ENCODE measurements around the gene PDCD1LG2. TPM values are rescaled to one million over a fixed set of nuclear protein-coding genes. Genes with fewer than 3 reads are reported as not detected.

The PDCD1LG2 gene
- total and polyA plus RNA-seq, 2 donors: 3.4 to 8.2 TPM

DNA sequence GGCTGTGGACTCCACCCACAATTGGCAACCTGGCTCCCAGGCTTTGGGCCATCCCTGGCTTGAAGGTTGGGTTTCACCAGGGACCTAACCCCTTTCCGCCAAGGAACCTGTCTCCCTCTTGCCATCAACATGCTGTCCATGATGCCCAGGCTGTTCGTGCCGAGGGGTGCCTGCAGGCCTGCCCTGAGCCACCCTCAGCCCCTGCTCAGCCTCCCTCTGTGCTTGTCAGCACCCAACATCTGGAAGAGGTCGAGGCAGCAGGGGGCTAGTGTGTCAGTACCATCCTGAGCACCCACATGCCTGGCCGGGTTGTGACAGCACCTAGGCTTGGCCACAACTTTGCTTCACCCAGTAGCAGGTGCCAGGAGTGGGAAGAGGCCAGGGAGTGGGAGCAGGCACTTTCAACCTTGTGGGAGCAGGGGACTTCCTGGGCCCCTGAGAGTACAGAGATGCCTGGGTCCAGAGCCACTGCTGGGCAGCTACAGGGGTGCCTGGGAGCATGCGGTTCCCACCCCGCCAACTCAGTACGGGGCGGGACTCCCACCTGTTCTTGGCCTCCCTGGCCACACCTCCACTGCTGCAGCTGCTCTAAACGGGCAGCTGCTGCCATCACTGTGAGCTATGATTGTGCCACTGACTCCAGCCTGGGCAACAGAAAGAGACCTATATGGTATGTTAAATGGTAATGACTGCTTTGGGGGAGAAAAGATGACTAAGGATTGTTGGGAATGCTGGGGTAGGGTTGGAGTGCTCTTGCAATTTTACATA is 6.3 kb downstream of the PDCD1LG2 start:
- Histone ChIP-seq H3K27ac (ENCODE audit: low read depth in 1 of 2, low read length in 1 of 2) (no peak overlapping the region), H3K4me1 (ENCODE audit: control insufficient read depth in 2 of 2, insufficient read depth in 2 of 2, low read length in 2 of 2) (no peaks in the 10 kb centered on the region), H3K36me3 (ENCODE audit: control insufficient read depth in 2 of 2, insufficient read depth in 2 of 2, low read length in 1 of 2) (no peaks in the 10 kb centered on the region), H3K4me3 (ENCODE audit: low read length in 2 of 2) (no peak overlapping the region), H3K27me3 (ENCODE audit: control insufficient read depth in 2 of 2, insufficient read depth in 1 of 2, low read length in 1 of 2) (no peaks in the 10 kb centered on the region), H3K9me3 (ENCODE audit: control insufficient read depth in 2 of 2, insufficient read depth in 1 of 2, low read length in 1 of 2) (no peaks in the 10 kb centered on the region)
- DNase-seq (ENCODE audit: low read depth in 6 of 9, low spot score in 9 of 9): no peak
- 96% methylated on average over 10 of the region's 10 CpGs for WGBS

GRCh38 chr9:5518171-5518936 is 8.0 kb downstream of the PDCD1LG2 start:
- WGBS: 66% methylated on average over 2 of the region's 2 CpGs
- H3K36me3 ChIP-seq (ENCODE audit: control insufficient read depth in 2 of 2, insufficient read depth in 2 of 2, low read length in 1 of 2): no peaks in the 10 kb centered on the region
- no peaks in the 10 kb centered on the region for H3K4me1 ChIP-seq (ENCODE audit: control insufficient read depth in 2 of 2, insufficient read depth in 2 of 2, low read length in 2 of 2)
- no peak overlapping the region for H3K27ac ChIP-seq (ENCODE audit: low read depth in 1 of 2, low read length in 1 of 2)
- no peak for DNase-seq (ENCODE audit: low read depth in 6 of 9, low spot score in 9 of 9)
- H3K27me3 ChIP-seq (ENCODE audit: control insufficient read depth in 2 of 2, insufficient read depth in 1 of 2, low read length in 1 of 2): no peaks in the 10 kb centered on the region
- no peak overlapping the region for H3K4me3 ChIP-seq (ENCODE audit: low read length in 2 of 2)
- no peaks in the 10 kb centered on the region for H3K9me3 ChIP-seq (ENCODE audit: control insufficient read depth in 2 of 2, insufficient read depth in 1 of 2, low read length in 1 of 2)

- Histone ChIP-seq H3K27me3 (ENCODE audit: control insufficient read depth in 2 of 2, insufficient read depth in 1 of 2, low read length in 1 of 2) (no peaks in the 10 kb centered on the region), H3K36me3 (ENCODE audit: control insufficient read depth in 2 of 2, insufficient read depth in 2 of 2, low read length in 1 of 2) (no peaks in the 10 kb centered on the region), H3K4me1 (ENCODE audit: control insufficient read depth in 2 of 2, insufficient read depth in 2 of 2, low read length in 2 of 2) (no peaks in the 10 kb centered on the region), H3K4me3 (ENCODE audit: low read length in 2 of 2) (no peak overlapping the region), H3K9me3 (ENCODE audit: control insufficient read depth in 2 of 2, insufficient read depth in 1 of 2, low read length in 1 of 2) (no peaks in the 10 kb centered on the region), H3K27ac (ENCODE audit: low read depth in 1 of 2, low read length in 1 of 2) (no peak overlapping the region)
- 30% methylated on average over 2 of the region's 2 CpGs for WGBS
- no peak for DNase-seq (ENCODE audit: low read depth in 6 of 9, low spot score in 9 of 9)
These were observed 8.6 kb downstream of the PDCD1LG2 start for GRCh38 chr9:5518937-5519319.

DNA sequence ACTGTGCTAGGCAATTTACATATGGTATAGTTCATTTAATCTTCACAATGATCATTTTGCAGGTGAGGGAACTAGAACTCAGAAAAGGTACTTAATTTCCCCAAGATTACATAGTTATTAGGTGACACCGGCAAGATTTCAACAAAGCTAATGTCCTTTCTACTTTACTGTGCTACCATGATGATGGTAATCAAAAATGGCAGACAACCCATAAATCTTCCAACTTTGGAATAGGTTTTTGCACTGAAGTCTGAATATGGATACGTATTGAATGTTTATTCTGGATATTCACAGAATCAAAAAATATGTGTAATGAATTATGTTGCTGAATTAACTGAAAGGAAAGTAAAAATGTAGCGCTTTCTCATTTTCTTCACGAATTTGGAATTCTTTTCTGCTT is 13.8 kb downstream of the PDCD1LG2 start:
- Histone ChIP-seq H3K4me3 (ENCODE audit: low read length in 2 of 2) (no peak overlapping the region), H3K9me3 (ENCODE audit: control insufficient read depth in 2 of 2, insufficient read depth in 1 of 2, low read length in 1 of 2) (no peaks in the 10 kb centered on the region), H3K36me3 (ENCODE audit: control insufficient read depth in 2 of 2, insufficient read depth in 2 of 2, low read length in 1 of 2) (no peaks in the 10 kb centered on the region), H3K4me1 (ENCODE audit: control insufficient read depth in 2 of 2, insufficient read depth in 2 of 2, low read length in 2 of 2) (no peaks in the 10 kb centered on the region), H3K27ac (ENCODE audit: low read depth in 1 of 2, low read length in 1 of 2) (no peak overlapping the region), H3K27me3 (ENCODE audit: control insufficient read depth in 2 of 2, insufficient read depth in 1 of 2, low read length in 1 of 2) (no peaks in the 10 kb centered on the region)
- DNase-seq (ENCODE audit: low read depth in 6 of 9, low spot score in 9 of 9): no peak
- WGBS: 98% methylated on average over 4 of the region's 4 CpGs

DNA sequence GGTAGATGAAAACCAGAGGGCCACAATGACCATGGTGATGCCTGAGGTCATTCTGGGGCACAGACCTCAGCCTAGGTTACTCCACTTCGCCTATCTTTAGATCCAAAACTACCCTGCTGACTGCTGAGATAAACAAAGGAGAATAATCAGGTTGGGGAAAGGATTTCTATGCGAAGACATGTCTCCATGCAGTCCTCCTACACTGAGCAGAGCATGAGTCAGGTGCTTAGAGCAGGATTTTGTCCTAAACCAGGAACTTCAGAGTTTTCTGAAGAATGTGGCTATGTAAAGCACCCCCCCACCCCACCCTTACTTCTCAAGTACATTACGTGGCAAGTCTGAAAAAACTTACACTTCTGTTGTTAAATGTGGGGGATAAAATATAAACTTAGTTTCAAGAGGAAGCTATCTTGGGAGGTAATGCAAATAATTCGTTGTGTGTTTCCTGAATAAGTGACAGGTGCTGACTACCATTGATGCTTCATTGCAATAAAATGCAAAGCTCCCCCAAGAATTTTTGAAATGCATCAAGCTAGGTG is 19.4 kb downstream of the PDCD1LG2 start:
- H3K4me1 ChIP-seq (ENCODE audit: control insufficient read depth in 2 of 2, insufficient read depth in 2 of 2, low read length in 2 of 2): peaks cover 0 to 2% of the 10 kb centered on the region in 2 donors
- WGBS: 51% methylated on average over 4 of the region's 4 CpGs

GRCh38 chr9:5531101-5531882 is 21.0 kb downstream of the PDCD1LG2 start:
- no peaks in the 10 kb centered on the region for H3K36me3 ChIP-seq (ENCODE audit: control insufficient read depth in 2 of 2, insufficient read depth in 2 of 2, low read length in 1 of 2)
- peaks cover 0 to 2% of the 10 kb centered on the region in 2 donors for H3K4me1 ChIP-seq (ENCODE audit: control insufficient read depth in 2 of 2, insufficient read depth in 2 of 2, low read length in 2 of 2)
- no peak overlapping the region for H3K27ac ChIP-seq (ENCODE audit: low read depth in 1 of 2, low read length in 1 of 2)
- 53% methylated on average over 2 of the region's 2 CpGs for WGBS
- no peak for DNase-seq (ENCODE audit: low read depth in 6 of 9, low spot score in 9 of 9)
- no peak overlapping the region for H3K4me3 ChIP-seq (ENCODE audit: low read length in 2 of 2)
- no peaks in the 10 kb centered on the region for H3K27me3 ChIP-seq (ENCODE audit: control insufficient read depth in 2 of 2, insufficient read depth in 1 of 2, low read length in 1 of 2)
- H3K9me3 ChIP-seq (ENCODE audit: control insufficient read depth in 2 of 2, insufficient read depth in 1 of 2, low read length in 1 of 2): no peaks in the 10 kb centered on the region

More for the DNA sequence above, 19.4 kb downstream of the PDCD1LG2 start:
- DNase-seq (ENCODE audit: low read depth in 6 of 9, low spot score in 9 of 9): no peak
- H3K27ac ChIP-seq (ENCODE audit: low read depth in 1 of 2, low read length in 1 of 2): no peak overlapping the region
- H3K9me3 ChIP-seq (ENCODE audit: control insufficient read depth in 2 of 2, insufficient read depth in 1 of 2, low read length in 1 of 2): no peaks in the 10 kb centered on the region
- no peaks in the 10 kb centered on the region for H3K36me3 ChIP-seq (ENCODE audit: control insufficient read depth in 2 of 2, insufficient read depth in 2 of 2, low read length in 1 of 2)
- no peaks in the 10 kb centered on the region for H3K27me3 ChIP-seq (ENCODE audit: control insufficient read depth in 2 of 2, insufficient read depth in 1 of 2, low read length in 1 of 2)
- no peak overlapping the region for H3K4me3 ChIP-seq (ENCODE audit: low read length in 2 of 2)

DNA sequence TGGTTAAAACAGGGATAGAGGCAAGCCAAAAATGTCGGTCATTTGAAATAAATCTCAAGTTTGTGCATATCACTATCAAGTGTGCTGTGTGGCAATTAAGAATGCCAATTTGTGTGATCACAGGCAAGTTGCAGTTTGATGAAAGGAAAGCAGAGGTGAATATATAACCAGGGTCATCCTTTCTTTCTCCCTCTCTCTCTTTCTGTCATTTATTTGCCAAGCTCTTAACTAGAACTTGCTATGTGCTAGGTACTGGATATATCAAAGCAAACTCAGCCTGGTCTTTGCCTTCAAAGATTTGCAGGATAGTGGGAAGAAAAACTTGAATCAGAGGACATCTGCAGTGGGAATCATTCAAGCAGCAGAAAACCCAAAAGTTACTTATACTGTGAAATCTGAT is 22.0 kb downstream of the PDCD1LG2 start:
- Histone ChIP-seq H3K27me3 (ENCODE audit: control insufficient read depth in 2 of 2, insufficient read depth in 1 of 2, low read length in 1 of 2) (no peaks in the 10 kb centered on the region), H3K36me3 (ENCODE audit: control insufficient read depth in 2 of 2, insufficient read depth in 2 of 2, low read length in 1 of 2) (no peaks in the 10 kb centered on the region), H3K4me1 (ENCODE audit: control insufficient read depth in 2 of 2, insufficient read depth in 2 of 2, low read length in 2 of 2) (peaks cover 0 to 2% of the 10 kb centered on the region in 2 donors), H3K27ac (ENCODE audit: low read depth in 1 of 2, low read length in 1 of 2) (no peak overlapping the region), H3K4me3 (ENCODE audit: low read length in 2 of 2) (no peak overlapping the region), H3K9me3 (ENCODE audit: control insufficient read depth in 2 of 2, insufficient read depth in 1 of 2, low read length in 1 of 2) (no peaks in the 10 kb centered on the region)
- DNase-seq (ENCODE audit: low read depth in 6 of 9, low spot score in 9 of 9): no peak
- 99% methylated on average over 1 of the region's 1 CpG for WGBS

DNA sequence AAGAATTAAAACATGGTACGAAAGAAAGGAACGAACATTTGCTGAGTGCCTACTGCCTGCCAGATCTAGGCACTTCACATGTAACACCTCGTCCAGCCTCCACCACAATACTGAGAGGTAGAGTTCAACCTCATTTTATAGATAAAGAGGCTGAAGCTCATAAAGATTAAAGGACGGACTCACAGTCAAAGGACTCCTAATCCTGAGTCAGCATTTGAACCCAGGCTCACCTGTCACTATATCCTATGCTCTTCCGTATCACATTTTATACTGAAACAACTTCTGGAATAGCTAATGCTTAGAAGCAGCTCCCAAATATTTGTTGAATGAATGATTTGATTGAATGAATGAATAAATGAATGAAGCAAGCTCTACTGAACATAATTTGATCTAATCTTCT is 22.5 kb downstream of the PDCD1LG2 start:
- H3K9me3 ChIP-seq (ENCODE audit: control insufficient read depth in 2 of 2, insufficient read depth in 1 of 2, low read length in 1 of 2): no peaks in the 10 kb centered on the region
- DNase-seq (ENCODE audit: low read depth in 6 of 9, low spot score in 9 of 9): no peak
- no peaks in the 10 kb centered on the region for H3K27me3 ChIP-seq (ENCODE audit: control insufficient read depth in 2 of 2, insufficient read depth in 1 of 2, low read length in 1 of 2)
- H3K27ac ChIP-seq (ENCODE audit: low read depth in 1 of 2, low read length in 1 of 2): no peak overlapping the region
- no peak overlapping the region for H3K4me3 ChIP-seq (ENCODE audit: low read length in 2 of 2)
- WGBS: 96% methylated on average over 5 of the region's 5 CpGs
- H3K36me3 ChIP-seq (ENCODE audit: control insufficient read depth in 2 of 2, insufficient read depth in 2 of 2, low read length in 1 of 2): no peaks in the 10 kb centered on the region
- H3K4me1 ChIP-seq (ENCODE audit: control insufficient read depth in 2 of 2, insufficient read depth in 2 of 2, low read length in 2 of 2): peaks cover 0 to 2% of the 10 kb centered on the region in 2 donors
